GM21367 (cell line): ENCODE results near the gene TFEB.

ENCODE experiments used
- ATAC-seq: cut with Tn5 transposase; IDR thresholded peaks from one replicate; pipeline ENCODE4 v1.9.1; 2021; ENCODE audit not compliant: unreplicated experiment

Gene TFEB

DNA sequence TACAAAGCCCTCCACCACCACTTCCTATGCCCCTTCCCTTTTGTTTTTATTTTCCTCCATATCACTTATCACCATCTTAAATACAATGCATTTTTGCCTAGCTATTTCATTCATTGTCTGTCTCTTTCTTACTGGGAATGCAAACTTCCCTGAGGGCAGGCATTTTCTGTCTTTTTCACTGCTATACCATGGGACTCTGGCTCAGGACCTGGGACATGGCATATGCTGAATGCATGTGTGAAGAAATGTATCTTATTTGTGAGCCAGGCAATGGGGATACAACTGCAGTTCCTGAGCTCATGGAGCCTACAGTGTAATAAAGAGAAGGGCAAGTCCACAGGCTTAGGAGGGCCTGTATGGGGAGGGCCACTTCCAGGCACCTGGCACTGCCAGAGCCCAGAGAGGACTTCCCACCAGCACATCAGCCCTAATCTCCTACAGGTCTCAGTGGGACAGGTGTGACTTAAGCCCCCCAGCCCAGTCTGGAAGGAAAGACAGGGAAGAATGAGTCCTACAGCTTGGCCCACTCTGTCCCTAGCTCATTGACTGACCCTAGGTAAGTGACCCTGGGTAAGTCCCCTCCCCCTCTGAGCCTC is 43.2 kb downstream of the TFEB start:
- ATAC-seq: no peak

DNA sequence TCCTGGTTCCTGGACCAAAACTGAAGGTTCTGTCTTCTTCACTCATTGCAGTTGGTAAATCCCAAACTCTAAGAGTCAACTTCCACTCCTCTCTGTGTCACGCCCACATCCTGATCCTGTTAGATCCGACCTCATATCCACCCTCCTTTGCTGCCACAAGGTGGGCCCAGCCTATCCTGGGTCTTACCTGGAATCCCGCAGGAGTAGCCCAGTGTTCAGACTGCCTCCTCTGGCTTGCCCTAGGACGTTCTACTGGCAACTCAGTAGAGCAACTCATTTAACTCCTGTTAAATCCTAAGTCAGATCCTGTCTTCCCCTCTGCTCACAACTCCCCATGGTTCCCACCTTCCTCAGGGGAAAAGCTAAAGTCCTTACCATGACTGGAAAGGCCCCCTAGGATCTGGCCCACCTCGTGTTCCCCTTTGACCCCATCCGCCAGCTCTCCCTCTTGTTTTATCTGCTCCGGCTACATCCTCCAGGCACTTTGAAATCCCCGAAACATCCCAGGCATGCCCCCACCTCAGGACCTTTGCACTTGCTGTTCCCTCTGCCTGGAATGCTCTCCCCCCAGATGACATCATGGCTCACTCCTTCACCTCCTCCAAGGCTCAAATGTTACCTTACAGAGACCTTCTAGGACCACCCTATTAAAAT is 43.9 kb downstream of the TFEB start:
- no peak for ATAC-seq

DNA sequence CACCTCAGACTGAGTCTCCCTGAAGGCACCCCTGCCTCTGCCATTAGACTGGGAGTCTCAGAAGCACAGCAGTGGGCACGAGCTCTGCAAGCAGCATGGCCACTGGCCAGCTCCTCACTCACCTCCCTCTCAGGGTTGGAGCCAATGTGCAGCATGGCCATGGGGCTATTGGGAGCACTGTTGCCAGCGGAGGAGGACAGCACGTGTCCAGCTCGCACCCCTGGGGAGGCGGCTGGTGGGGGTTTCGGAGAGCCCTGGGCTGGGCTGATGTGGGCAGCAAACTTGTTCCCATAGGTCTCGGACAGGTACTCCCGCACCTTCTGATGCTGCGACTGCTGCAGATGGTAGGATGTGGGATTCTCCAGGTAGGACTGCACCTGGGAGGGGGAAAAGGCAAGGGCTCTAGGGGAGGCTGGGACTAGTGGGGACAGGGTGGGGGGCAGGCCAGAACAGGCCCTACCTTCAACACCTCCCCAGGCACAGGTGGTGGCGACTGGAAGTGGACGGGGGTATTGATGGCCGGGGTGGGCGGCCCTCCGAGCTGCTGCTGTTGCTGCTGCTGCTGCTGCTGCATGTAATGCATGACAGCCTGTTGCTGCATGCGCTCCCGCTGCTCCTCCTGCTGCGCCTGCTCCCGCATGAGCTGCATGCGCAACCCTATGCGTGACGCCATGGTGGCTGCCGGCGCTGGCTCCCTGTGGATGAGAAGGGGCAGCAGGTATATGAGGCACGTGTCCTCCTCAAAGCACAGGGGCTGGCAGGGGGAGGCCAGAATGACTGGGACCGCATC is 44.7 kb downstream of the TFEB start:
- ATAC-seq: no peak

DNA sequence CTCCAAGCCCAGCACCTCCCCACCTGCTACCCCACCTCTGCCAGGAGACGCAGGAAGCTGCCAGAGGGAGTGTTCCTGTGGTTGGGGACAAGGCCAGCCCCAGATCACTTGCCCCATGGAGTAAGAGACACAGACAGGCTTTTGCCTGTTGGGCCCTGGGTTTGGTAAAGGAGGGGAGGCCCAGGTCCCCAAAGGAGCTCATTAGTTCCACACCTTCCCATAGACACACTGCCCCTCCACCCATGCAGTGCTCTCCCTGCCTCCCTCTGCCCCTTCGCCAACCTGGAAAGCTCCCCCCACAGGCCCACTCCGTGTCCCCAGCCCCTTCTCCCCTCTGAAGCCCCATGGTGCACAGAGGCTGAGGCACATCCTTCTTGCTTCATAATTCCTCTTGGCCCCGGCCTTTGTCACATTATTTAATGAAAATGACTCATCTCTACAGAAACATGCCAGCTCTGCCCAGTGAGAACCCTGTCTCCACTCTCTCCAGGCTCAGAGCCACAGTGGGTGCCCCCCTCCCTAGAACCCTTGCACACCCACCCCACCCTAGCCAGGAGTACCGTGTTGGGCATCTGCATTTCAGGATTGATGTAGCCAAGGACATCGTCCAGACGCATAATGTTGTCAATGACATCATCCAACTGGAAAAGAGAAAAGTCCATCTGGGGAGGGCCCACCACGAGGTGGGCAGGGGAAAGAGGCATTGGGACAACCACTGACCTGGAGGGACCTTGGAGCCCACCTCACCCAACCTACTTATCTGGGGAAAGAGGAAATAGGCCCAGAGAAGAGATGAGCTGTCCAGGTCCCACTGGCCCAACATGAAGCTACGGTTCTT is 46.0 kb downstream of the TFEB start:
- no peak for ATAC-seq

DNA sequence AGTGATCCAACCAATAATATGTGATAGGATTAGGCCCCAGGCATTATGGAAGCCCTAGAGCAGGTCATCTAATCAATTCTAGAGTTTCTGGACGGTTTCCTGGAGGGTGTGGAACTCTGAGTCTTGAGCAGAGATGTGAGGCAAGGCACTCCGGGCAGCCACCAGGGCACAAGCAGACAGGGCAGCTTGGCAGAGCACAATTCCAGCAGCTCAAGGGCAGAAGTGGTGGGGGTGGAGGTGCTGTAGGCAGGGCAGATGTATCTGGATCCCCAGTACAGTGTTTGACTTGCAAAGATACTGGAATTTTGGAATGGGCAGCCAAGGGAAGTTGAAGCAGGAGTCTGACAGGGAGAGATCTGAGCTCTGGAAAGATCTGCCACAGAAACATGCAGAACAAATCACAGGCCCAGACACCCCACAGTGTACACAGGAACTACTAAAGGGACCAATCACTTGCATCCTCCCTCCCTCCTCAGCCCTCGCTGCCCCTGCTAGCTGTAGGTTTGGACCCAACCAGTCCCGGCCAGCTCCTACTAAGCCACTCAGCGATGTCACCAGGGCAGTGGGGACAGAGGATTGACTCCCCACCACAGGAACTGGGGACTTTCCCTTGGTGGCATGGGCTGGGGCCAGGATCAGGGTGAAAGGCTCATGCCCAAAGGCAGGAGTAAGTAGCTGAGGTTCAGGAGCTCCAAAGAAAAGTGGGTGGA is 47.0 kb downstream of the TFEB start:
- ATAC-seq: no peak

DNA sequence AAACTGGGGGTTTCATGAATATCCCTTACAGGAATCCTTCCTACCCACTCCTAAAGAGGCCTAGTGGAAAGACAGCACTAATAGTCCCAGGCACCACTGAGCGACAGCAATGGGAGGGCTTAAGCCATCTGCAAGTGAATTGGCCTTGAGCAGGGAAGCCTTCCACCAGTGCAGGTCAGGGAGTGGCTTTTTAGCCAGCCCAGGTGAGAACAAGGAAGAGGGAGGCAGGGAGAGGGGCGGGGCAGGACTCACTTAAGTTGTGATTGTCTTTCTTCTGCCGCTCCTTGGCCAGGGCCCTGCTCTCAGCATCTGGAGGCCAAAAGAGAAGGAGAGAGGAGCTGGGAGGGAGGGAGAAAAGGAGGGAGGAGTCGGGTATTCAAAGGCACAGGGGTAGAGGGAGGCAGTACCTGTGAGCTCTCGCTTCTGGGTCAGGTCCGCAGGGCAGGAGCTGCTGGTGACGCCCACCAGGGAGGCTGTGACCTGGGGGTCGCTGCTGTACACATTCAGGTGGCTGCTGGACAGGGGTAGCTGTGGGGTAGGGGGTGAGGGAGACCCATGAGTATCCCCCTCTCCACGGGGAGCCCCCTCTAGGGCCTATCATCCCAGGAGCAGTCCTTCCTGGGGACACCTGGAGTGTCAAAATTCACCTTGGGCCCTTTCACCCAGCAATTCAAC is 47.8 kb downstream of the TFEB start:
- no peak for ATAC-seq

DNA sequence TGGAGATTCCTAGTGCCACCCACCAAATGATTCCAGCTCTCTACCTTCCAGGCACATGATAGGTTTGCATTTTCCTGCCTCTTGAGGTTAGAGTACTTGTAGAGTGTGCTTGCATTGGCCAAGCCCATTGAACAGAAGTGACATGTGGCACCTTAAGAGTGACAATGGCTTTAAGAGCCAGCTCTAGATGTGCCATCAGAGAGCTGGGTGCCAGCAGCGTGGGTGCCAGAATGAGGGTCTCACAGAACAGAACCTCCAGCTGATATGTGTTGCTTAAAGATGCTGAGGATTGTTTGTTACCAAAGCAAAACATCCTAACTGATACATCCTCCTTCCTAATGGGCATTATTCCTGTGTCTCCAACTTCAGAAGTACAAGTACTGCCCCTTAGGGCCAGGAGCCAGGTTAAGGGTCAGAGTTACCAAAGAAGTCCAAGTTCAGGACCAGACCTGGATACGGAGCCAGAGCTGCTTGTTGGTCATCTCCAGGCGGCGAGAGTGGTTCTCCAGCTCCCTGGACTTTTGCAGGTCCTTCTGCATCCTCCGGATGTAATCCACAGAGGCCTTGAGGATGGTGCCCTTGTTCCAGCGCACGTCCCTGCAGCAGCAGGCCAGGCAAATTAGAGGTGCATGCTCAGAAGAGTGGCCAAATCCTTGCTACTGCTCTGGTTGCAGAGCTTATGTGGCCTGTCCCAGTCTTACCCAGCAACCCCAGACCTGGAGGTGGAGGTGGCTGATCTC is 49.6 kb downstream of the TFEB start:
- no peak for ATAC-seq

DNA sequence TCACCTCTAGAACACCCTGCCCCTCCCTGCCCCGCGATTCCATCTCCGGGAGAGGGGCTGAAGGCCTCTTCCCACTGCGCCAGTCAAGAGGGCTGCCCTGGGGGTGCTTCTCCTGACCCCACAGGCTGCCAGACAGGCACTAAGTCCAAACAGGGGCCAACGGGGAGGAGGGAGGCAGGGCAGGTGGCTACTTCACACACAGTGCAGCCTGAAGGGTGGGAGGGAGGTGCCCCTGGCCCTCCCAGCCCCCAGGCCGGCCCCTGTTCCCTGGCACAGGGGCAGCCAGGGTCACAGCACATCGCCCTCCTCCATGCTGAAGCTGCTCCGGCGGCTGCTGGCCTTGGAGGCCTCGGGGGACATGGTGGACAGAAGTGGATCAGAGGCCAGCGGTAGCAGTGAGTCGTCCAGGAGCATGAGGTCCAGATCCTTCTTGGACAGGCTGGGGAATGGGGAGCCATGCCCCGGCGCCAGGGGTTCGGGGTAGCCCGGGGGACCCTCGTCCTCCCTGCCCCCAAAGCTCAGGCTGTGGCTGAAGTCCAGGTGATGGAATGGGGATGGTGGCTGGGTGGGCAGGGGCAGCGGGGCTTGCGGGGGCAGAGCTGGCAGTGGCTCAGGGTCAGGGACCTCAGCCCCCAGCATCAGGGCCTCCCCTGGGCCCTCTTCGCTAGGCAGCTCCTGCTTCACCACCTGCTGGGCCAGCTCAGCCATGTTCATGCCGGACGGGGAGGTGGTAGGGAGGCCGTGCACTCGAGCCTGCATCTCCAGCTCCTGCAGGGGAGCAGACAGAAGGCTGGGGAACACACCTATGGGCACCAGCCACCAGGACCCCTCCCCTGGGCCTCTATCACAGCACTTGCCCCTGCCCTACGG is 50.9 kb downstream of the TFEB start:
- ATAC-seq: no peak

DNA sequence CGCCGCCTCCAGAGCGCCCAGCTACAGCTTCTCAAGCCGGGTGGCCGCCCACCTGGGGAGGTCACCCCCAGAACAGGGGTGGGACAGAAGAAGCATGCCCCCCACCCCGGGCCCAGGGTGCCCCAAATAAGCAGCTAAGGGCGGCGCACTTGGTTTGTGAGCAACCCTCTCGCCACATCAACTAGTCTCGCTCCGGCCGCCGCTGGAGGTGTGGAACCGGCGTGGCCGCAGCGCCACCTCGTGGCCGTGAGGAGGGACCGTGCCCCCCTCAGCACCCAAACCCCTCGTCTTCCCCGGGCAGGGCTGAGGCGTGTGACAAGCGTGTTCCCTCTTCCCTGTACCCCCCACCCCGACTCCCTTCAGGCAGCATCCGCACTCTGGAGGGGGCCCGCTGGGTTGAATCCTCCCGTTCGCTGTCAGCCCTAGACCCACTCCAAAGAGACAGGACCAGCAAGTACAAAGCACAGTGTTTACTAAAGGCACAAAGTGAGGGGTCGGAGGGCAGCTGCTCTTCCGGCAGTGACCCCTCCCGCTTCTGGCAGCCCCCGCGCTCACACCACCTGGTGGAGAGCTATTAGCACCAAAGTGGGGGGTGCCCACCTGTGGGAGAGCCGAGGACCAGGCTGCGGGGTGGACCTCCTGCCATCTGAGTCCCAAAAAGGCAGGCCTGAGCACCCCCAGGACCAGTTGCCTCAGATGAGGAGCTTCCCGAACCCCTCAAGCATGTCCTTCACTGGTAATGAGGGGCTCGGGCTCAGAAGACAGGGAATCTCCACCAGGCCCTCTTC is 51.7 kb downstream of the TFEB start:
- peak; percentile 53 for ATAC-seq

DNA sequence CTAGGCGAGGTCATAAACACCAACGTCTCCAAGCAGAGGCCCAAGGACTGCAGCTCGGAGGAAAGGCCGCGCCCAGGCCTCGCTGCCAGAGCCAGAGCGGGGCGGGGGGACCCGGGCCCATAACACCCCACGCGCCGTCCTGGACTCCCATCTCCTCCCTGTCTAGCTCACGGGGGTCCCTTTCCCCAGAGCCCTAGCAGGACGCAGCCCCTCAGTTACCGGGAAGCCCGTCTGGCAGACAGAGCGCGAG is 52.2 kb downstream of the TFEB start:
- no peak for ATAC-seq

DNA sequence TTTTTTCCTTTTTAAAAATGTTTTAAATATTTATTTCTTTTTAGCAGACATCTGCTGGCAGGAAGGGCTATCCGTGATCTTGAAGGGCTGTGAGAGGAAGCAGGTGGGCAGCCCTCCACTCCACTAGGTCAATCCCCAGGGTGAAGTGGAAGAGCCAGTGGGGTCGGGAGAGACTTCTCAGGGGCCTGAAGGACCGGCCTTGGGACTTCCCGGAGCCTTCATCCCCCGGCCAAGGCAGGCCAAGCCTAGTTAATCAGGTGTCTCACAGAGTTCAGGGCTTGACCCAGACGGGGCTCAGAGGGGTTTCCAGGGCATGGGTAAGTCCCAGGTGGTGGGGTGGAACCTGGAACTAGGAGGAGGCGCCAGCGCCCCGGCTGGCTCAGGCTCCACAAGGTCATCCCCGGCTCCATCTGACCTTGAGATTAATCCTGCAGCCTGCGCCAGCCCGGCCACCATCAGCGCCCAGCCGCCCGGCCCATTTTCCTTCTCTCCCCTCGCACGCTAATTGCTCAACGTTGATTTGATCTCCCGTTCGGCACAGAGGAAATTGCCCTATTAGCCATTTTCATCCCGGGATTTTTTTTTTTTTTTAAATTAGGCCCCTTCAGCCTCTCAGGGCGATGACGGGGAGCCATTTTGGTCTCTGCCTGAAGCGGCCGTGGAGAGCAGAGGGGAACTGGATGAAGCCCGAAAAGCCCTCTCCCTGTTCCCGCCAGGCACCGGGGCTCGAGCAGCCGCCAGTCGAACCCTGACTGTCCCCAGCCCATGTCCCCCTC is 52.7 kb downstream of the TFEB start:
- ATAC-seq: no peak

DNA sequence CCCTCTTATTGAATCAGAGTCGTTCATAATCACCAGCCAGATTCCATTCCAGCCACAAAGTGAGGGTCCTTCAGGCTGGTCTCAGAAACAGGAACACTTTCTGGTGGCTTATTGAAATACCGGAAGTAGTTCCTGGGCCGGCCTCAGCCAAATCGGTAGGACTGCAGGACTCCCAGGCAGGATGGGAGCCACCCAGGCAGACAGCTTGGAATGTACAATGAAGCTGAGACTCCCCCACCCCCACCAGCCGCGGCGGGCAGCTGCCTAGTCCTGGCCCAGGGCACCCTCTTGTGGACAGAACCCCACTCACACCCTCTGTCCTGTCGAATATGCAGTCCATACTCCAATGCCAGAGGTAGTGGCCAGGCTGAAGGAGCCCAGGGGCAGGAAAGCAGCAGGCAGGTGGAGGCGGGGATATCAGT is 53.3 kb downstream of the TFEB start:
- ATAC-seq: no peak

DNA sequence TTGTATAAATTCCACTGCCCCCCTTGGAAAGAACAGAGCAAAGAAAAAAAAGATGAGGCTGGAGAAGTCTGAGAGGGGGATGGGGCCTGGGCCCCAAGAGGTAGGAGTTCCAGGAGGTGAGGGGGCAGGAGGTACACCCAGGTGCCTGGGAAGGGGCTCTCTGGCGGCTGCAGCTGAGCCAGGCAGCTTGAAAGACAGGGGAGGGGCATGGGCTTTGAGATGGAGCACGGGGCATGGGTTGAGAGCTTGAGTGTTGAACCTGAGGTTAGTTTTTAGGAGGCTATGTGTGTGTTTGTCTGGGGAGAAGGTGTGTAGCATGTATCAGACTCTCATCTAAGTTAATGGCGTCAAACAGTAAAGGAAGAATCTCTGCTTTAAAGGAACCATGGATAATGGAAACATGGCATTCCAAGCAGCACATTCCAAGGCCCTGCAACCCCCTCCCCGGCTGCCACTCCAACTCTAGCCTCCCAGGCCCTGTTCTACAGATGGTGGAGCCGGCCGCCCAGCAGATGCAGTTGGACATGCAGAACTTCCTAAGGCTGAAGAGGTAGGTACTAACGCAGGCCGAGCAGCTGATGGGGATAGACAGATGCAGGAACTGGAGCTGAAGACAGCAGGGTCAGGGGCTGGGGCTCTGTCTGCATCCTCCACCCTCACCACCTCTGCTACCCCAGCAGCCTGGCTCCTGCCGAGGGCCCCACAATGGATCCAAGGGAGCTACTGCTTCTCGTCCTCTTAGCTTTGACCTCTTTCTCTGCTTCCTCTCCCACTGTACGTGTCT is 55.0 kb downstream of the TFEB start:
- no peak for ATAC-seq

DNA sequence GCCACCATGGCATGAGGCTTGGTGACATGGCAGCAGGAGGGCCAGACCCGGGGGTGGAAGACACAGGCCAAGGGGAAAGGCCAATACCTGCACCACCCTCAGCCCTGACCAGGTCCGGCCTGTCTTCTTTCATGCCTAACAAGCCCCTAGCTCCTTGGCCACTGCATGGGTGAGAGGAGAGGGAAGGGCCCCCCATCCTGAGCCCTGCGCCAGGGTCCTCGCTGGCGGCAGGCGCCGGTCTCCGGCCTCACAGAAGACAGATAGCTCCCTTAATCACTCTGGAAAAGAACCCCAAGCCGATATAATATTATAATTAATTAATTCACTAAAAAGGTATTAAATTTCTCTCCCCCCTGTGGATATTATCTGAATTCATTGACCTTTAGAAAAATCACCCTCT is 55.7 kb downstream of the TFEB start:
- no peak for ATAC-seq

DNA sequence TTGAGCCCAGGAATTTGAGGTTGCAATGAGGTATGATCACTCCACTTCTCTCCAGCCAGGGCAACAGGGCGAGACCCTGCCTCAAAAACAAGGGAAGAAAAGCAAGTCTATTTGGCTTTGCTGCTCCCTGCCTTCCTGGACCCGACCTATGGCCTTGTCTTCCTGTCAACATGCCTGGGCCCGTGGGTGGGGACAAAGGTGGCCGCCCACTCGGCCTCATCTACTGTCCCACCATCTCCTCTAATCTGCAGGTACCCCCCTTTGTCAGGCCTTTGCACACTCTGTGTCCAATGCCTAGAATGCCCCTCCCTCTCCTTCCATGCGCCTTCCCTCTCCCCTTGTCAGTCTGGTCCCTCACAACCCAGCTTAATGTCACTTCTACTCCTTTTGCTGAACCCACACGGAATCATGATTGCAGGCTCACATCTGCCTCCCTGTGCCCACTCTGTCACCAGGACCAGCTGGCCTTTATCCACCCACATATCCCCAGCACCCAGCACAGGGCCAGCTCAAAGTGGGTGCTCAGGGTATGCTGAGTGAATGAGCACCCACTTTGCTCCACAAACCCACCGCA is 56.8 kb downstream of the TFEB start:
- ATAC-seq: no peak
